Calu3 (cell line): ENCODE data around the gene NDOR1. TPM values are rescaled to one million over a fixed set of nuclear protein-coding genes. Genes with fewer than 3 reads are reported as not detected.

Experiments
- BruUV-seq: library from RNA; stranded (reverse); fragments of 400-500 nt; replicated peaks from 2 replicates; lab custom pipeline; 2021; lab: Mats Ljungman, UMichigan
- CTCF ChIA-PET: fragments of 300-600 bp; sonication (Branson Sonifier 250); formaldehyde crosslinking; loops from one replicate; lab custom pipeline; 2022; ENCODE audit warnings: antibody characterized with exemption; lab: Charles Lee
- DNase-seq: peaks from one replicate; pipeline ENCODE4 v3.0.0; 2022
- H3K27ac Mint-ChIP-seq: one replicate; pipeline ENCODE4 v1.8.0; 2022; ENCODE audit warnings: mixed read lengths; ENCODE audit not compliant: unreplicated experiment
- H3K27me3 Mint-ChIP-seq: one replicate; pipeline ENCODE4 v1.8.0; 2022; ENCODE audit warnings: mixed read lengths; ENCODE audit not compliant: unreplicated experiment
- H3K36me3 Mint-ChIP-seq: one replicate; pipeline ENCODE4 v1.8.0; 2022; ENCODE audit warnings: mild to moderate bottlenecking, moderate library complexity, mixed read lengths; ENCODE audit not compliant: insufficient read depth, unreplicated experiment
- H3K4me1 Mint-ChIP-seq: one replicate; pipeline ENCODE4 v1.8.0; 2022; ENCODE audit warnings: mild to moderate bottlenecking, low read depth, mixed read lengths; ENCODE audit not compliant: unreplicated experiment
- H3K4me3 Mint-ChIP-seq: one replicate; pipeline ENCODE4 v1.8.0; 2022; ENCODE audit warnings: mild to moderate bottlenecking, low read depth, moderate library complexity, mixed read lengths; ENCODE audit not compliant: unreplicated experiment
- H3K9me3 Mint-ChIP-seq: one replicate; pipeline ENCODE4 v1.8.0; 2022; ENCODE audit warnings: low read depth, mixed read lengths; ENCODE audit not compliant: unreplicated experiment
- intact Hi-C: fragments of 100-400 bp; cut with micrococcal nuclease; formaldehyde crosslinking; loops from one replicate; pipeline ENCODE4 v1.10.0; 2022; ENCODE audit not compliant: unreplicated experiment
- total RNA-seq: library from RNA; stranded (reverse); gene quantifications from 2 replicates; pipeline ENCODE4 v1.2.3, GENCODE V29; 2022
- TF ChIP-seq, protein P1 (sequence below): fragments of 200-600 bp; IDR thresholded peaks from one replicate; pipeline ENCODE4 v1.8.0; 2022; ENCODE audit warnings: antibody characterized with exemption; ENCODE audit not compliant: unreplicated experiment

NDOR1 gene
- total RNA-seq, 1 experiment from 2014 or later: 27.7 TPM

DNA sequence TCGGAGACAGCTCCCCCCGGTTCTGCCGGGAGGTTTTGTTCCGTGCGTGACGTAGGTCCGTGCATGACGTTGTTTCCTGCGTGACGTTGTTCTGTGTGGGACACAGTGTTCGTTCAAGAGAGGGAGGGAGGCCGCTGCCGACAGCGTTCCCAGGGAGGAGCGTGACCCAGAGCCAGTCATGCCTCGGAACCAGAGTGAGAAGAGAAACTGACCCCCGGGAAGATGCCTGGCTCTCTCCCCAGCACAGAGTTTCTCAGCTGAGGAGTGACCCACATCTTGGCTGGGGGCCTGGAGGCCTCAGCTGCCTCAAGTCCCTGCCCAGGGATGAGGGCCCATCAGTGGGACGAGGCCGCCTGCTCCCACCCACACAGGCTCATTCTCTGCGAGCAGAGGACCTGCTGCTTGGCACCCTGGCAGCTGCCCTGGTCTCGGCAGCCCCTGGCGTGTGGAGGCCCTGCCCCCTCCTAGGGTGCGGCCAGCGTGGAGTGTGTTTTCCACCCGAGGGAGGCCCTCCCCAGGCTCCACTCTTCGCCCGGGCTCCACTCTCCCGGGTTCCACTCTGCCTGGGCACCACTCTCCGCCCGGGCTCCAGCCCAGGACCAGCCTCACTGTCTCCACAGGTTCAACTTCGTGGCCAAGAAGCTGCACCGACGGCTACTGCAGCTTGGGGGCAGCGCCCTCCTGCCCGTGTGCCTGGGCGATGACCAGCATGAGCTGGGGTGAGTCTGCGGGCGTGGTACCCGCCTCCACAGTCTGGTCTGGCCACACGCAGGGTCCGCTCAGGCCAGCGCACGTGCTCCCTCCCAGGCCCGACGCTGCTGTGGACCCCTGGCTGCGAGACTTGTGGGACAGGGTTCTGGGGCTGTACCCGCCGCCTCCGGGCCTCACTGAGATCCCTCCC lies 7.9 kb downstream of the NDOR1 start:
- intact Hi-C loops: no loop called here
- TF ChIP-seq, protein P1, sequence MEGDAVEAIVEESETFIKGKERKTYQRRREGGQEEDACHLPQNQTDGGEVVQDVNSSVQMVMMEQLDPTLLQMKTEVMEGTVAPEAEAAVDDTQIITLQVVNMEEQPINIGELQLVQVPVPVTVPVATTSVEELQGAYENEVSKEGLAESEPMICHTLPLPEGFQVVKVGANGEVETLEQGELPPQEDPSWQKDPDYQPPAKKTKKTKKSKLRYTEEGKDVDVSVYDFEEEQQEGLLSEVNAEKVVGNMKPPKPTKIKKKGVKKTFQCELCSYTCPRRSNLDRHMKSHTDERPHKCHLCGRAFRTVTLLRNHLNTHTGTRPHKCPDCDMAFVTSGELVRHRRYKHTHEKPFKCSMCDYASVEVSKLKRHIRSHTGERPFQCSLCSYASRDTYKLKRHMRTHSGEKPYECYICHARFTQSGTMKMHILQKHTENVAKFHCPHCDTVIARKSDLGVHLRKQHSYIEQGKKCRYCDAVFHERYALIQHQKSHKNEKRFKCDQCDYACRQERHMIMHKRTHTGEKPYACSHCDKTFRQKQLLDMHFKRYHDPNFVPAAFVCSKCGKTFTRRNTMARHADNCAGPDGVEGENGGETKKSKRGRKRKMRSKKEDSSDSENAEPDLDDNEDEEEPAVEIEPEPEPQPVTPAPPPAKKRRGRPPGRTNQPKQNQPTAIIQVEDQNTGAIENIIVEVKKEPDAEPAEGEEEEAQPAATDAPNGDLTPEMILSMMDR: no peak
- H3K36me3 Mint-ChIP-seq: peaks cover 31% of the 10 kb centered on the region
- CTCF ChIA-PET: no interaction called here
- BruUV-seq: no TSS peak
- no peak overlapping the region for H3K4me3 Mint-ChIP-seq
- no peaks in the 10 kb centered on the region for H3K27me3 Mint-ChIP-seq
- H3K4me1 Mint-ChIP-seq: no peaks in the 10 kb centered on the region
- H3K27ac Mint-ChIP-seq: no peak overlapping the region
- H3K9me3 Mint-ChIP-seq: no peaks in the 10 kb centered on the region
- no peak for DNase-seq

DNA sequence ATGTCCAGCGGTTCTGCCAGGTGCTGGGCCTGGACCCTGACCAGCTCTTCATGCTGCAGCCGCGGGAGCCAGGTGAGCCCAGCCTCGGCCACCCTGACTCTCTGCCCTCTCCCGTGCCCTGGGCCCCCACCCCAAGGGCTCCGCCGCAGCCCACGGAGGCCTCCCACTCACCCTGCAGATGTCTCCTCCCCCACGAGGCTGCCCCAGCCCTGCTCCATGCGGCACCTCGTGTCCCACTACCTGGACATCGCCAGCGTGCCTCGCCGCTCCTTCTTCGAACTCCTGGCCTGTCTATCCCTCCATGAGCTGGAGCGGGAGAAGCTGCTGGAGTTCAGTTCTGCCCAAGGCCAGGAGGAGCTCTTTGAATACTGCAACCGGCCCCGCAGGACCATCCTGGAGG lies 9.1 kb downstream of the NDOR1 start:
- DNase-seq: no peak
- intact Hi-C loops: no loop called here
- Mint-ChIP-seq H3K27me3 (no peaks in the 10 kb centered on the region), H3K4me3 (no peak overlapping the region), H3K9me3 (no peaks in the 10 kb centered on the region), H3K4me1 (no peaks in the 10 kb centered on the region), H3K27ac (no peak overlapping the region), H3K36me3 (peaks cover 40% of the 10 kb centered on the region)
- TF ChIP-seq, protein P1: no peak
- CTCF ChIA-PET: interaction anchor here (1.1 to 1.7 kb wide), 3 partner anchors 9 to 19 kb away, joined by 3 to 4 read pairs (median 4); partner anchors contain the start of gene RNF224
- no TSS peak for BruUV-seq

DNA sequence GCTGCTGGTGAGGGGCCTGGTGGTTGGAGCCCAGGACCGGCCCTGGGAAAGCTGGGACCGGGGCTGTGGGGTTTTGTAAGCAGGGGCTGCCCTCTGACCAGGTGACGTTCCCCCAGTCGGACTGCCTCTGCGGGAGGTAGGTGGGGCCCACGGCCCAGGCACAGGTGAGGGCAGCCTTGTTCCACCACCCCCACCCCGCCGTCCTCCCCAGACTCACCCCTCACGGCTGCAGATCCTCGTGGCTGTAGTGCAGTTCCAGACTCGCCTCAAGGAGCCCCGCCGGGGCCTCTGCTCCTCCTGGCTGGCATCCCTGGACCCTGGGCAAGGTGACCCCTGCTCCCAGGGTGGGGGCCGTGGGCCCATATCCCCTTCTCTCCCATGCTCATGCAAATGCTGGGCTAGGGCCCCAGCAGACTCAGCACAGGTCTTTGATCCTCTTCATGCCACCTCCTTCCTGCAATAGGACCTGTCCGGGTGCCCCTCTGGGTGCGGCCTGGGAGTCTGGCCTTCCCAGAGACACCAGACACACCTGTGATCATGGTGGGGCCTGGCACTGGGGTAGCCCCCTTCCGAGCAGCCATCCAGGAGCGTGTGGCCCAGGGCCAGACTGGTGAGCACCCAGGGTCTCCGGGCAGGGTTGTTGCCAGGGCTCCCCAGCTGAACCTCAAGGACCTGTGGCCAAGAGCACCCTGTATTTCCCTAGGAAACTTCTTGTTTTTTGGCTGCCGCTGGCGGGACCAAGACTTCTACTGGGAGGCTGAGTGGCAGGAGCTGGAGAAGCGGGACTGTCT lies 9.9 kb downstream of the NDOR1 start:
- Mint-ChIP-seq H3K9me3 (no peaks in the 10 kb centered on the region), H3K4me3 (no peak overlapping the region), H3K36me3 (peaks cover 46% of the 10 kb centered on the region), H3K27ac (no peak overlapping the region), H3K27me3 (no peaks in the 10 kb centered on the region), H3K4me1 (no peaks in the 10 kb centered on the region)
- intact Hi-C loops: no loop called here
- no TSS peak for BruUV-seq
- no peak for DNase-seq
- TF ChIP-seq, protein P1: no peak
- CTCF ChIA-PET: interaction anchor here (1.1 to 1.7 kb wide), 3 partner anchors 8 to 20 kb away, joined by 3 to 4 read pairs (median 4); partner anchors contain the start of gene RNF224

DNA sequence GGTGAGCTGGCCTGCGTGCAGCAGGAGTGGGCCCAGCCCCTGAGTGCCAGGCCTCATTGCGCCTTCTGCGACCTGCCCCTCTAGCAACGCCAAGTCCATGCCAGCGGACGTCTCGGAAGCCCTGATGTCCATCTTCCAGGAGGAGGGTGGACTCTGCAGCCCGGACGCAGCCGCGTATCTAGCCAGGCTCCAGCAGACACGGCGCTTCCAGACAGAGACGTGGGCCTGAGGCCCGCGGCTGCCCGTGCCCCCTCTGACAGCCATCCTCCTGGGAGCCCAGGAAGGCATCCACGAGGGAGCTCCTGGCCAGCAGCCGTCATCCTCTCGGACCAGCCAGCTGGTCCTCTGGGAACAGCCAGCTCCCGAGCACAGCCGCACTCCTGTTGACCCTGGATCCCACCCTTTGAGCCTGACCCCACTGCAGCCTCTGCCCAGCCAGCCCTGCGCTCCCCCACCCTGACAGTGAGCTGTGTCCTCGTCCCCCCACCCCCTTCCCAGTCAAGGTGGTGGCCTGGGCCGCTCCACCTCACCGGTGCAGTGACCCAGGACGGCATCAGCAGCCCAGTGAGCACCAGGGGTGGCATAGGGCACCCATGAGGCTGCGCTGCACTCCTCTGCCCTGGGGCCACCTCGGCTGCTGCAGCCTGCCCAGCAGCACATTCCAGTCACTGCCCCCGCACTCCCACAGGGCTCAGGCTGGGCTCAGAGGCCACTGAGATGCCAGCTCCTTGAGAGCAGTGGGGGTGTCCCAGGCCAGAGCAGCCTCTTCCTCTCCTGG lies 10.9 kb downstream of the NDOR1 start:
- Mint-ChIP-seq H3K9me3 (no peaks in the 10 kb centered on the region), H3K27me3 (no peaks in the 10 kb centered on the region), H3K4me1 (no peaks in the 10 kb centered on the region), H3K4me3 (no peak overlapping the region), H3K27ac (no peak overlapping the region), H3K36me3 (peaks cover 44% of the 10 kb centered on the region)
- no peak for DNase-seq
- intact Hi-C loops: no loop called here
- CTCF ChIA-PET: interaction anchor here (0.6 kb wide), 1 partner anchor 80 kb away, joined by 3 read pairs; no protein-coding TSS in a partner anchor
- TF ChIP-seq, protein P1: no peak
- no TSS peak for BruUV-seq
